Activated CD4-positive, alpha-beta T cell treated with anti-CD3 and anti-CD28 coated beads, Interleukin-2, amount 50 U/mL, for 16 hours (primary cell): ENCODE data around the gene CDADC1.

Experiments
- DNase-seq: peaks from one replicate; pipeline ENCODE4 v3.0.0-alpha.2; 2020

Gene CDADC1

GRCh38 chr13:49247643-49248621, at the start of gene CDADC1:
CDADC1 (plus strand) TSS chr13:49247925; CDS start chr13:49248038, 113 bp downstream.
- peak; percentile 96 for DNase-seq

DNA sequence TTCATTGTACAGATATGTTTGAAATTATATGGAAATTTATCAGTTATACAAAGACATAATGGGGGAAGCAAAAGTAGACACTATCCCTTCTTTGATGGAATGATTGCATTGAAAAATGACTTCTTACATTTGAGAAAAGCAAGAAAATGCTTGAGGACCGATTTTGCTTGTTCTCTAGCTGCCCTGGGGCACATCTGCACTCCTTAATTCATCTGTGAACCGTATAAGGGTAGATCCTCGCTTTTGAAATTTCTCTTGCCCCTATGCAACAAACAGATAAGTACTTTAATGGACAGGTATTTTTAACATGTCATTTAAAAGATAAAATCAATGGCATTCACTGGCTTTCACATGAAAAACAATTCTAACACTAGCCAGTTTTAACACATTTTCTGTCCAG, 41.1 kb upstream of the CDADC1 start:
- no peak for DNase-seq

GRCh38 chr13:49208619-49209018, 39.1 kb upstream of the CDADC1 start:
- DNase-seq, result no peak

GRCh38 chr13:49210114-49210513, 37.6 kb upstream of the CDADC1 start:
- no peak for DNase-seq

DNA sequence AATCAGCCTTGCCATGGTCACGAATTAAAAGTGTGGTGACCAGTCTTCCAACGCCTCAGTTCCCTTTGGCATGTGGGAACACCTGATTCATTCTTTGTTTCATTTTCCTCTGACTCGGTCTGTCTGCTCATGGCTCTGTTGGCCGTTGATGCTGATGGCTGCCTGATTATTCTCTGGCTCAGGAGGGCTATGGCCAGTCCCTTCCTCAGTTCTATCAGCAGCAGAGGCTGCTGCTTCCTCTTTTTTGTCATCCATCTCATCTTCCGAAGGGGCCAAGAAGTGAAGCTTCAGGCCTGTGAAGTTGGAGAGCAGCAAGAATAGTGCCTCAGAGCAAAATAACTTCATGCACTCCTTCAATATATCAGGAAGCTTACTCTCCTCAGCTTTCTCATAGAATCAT, 37.1 kb upstream of the CDADC1 start:
- no peak for DNase-seq

DNA sequence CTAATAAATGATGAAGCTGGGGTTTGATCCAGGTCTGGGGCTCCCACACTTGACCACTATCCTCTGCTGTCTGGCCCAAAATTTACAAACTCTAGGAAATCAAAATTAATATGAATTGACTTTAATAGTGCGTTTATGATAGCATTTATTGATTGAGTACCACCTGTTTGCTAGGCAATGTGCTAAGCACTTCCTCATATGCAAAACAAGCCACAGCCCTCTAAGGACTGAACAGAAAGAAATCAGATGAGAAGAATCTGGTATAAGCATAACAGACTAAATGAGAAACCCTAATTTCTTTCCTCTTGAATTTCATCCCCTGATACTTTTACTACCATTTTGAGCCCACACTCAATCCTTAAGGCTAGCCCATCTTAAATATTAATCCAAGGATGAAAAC, 34.2 kb upstream of the CDADC1 start:
- DNase-seq, result no peak

DNA sequence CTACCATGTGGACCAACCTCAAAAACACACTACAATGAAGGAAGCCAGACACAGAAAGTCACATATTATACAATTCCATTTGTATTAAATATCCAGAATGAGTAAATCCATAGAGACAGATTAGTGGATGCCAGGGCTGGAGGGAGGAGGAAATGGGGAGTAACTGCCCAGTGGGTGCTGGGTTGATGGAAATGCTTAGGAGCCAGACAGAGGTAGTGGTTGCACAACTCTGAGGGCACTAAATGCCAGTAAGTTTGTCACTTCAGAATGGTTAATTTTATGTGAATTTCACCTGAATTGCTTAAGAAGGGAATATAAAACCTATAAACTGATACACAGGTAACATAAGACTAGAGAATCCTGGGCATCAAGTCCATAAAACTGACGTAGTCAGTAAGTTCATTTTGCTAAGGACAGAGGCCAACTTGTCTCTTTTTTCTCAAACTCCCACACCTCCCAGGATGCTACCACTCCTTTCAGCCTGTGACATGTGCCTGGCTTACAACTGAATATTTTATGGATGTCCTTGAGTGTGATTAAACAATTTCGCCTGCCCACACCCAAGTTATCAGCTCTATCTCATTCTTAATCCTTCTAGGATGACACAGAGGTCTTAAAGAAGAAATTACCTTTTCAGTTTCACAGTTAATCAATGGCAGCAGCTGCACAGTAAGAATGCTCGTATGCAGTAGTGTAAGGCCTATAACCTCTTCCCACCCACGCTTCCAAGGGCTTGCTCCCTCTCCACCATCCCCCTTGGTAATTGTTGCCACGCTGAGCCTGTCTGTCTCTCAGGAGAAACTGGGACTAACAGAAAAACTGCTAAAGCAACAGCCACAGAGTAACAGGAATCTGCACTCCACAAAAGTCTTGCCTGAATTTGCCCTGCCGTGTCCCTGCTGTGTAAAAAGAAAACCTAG, 33.5 kb upstream of the CDADC1 start:
- DNase-seq, result no peak

DNA sequence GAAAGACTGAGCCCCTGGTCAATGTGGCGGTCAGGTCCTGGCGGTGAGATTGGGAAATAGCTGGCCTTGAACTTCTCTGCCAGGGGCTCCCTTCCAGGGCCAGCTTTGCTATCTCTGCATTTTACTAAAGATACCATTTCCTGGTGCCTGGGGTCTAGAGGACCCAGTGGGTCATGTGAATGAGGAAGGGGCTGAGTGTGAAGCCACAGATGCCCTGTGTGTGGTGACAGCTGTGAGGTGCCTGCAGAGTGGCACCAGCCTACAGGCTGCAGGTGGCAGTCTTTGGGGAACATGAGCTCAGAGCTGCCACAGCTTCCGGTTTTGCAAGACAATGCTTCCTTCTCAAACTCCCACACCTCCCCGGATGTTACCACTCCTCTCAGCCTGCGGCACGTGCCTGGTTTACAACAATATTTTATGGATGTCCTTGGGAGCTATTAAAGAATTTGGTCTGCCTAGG, 32.8 kb upstream of the CDADC1 start:
- DNase-seq, result peak; percentile 61

- DNase-seq, result no peak
Measured at GRCh38 chr13:49216334-49216733, 31.4 kb upstream of the CDADC1 start.

GRCh38 chr13:49217962-49218492, 29.7 kb upstream of the CDADC1 start:
- DNase-seq, result no peak

DNA sequence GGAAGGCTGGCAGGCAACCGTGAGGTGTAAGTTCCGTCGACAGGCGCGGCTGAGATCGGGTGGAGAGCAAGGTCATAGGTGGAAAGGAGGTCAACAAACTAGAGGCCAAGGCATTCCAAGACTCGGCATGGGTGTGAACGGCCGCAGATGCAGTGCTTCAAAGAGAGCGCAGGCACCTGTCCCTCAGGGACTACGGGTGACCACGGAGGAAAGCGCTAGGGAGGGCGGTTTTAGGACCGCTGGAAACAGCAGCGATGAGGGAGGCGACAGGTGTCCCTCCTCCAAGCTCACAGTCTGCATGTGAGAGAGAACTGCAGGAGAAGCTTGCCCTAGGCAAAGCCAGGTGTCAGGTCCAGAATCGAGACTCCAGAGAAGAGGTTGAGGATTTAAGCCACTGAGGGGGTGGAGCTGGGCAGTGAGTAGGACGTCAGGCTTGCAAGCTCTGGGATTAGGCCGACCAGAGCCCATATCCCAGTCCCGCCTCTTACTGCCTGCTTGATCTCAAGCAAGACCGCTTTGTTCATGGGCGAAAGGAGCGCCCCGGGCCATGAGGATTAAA, 29.2 kb upstream of the CDADC1 start:
- DNase-seq, result no peak

GRCh38 chr13:49219647-49220035, 28.1 kb upstream of the CDADC1 start:
- no peak for DNase-seq

DNA sequence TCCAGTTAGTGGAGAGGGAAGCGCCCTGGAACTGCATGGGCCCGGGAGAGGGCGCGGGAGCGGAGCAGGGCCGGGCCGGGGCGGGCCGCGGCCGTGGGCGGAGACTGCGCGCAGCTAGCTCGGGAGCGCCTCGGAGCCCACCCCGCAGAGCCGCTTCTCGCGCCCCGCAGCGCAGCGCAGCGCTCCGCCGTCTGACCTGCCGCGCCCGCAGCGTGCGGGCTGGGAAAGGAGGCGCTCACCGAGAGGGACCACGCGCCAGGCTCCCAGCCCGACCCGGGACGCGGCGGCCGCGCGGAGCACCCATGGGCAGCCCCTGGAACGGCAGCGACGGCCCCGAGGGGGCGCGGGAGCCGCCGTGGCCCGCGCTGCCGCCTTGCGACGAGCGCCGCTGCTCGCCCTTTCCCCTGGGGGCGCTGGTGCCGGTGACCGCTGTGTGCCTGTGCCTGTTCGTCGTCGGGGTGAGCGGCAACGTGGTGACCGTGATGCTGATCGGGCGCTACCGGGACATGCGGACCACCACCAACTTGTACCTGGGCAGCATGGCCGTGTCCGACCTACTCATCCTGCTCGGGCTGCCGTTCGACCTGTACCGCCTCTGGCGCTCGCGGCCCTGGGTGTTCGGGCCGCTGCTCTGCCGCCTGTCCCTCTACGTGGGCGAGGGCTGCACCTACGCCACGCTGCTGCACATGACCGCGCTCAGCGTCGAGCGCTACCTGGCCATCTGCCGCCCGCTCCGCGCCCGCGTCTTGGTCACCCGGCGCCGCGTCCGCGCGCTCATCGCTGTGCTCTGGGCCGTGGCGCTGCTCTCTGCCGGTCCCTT, 27.5 kb upstream of the CDADC1 start, which contains the start of gene MLNR:
TSS of gene MLNR (plus strand) at position 303 of the 820 bp plus-strand sequence. CDS start at position 303, 0 bp downstream.
- DNase-seq, result peak; percentile 28

GRCh38 chr13:49220856-49221589, 26.7 kb upstream of the CDADC1 start:
- DNase-seq, result no peak

GRCh38 chr13:49221590-49221965, 26.1 kb upstream of the CDADC1 start:
- no peak for DNase-seq

- DNase-seq, result no peak
Measured at GRCh38 chr13:49225223-49226042, 22.3 kb upstream of the CDADC1 start.

DNA sequence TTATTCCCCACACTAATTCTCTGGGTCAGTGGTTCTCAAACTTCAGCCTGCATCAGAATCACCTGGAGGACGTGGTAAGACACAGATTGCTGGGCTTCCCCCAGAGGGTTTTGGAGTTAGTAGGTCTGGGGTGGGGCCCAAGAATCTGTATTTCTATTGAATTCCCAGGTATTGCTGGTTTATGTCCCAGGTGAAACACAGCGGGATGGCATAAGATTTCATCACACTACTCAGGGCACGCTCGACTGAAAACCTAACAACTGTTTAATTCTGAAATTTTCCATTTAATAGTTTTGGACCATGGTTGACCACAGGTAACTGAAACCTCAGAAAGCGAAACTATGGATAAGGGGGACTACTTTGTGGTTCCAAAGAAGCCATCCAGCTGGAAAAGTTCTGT, 21.1 kb upstream of the CDADC1 start:
- DNase-seq, result no peak

DNA sequence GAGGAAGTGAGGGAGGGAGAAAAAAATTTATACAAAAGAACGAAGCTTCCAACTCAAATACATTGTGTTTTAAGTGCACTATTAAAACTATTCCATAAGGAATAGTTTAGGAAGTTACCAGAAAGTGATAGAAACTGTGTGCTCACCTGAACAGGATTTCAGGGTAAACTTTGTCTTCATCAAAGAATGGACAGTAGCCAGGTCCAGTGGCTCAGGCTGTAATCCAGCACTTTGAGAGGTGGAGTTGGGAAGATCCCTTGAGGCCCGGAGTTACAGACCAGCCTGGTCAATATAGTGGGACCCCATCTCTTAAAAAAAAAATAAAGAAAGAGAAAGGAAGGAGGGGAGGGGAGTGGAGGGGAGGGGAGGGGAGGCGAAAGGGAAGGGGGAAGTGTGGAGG, 13.0 kb upstream of the CDADC1 start:
- no peak for DNase-seq

DNA sequence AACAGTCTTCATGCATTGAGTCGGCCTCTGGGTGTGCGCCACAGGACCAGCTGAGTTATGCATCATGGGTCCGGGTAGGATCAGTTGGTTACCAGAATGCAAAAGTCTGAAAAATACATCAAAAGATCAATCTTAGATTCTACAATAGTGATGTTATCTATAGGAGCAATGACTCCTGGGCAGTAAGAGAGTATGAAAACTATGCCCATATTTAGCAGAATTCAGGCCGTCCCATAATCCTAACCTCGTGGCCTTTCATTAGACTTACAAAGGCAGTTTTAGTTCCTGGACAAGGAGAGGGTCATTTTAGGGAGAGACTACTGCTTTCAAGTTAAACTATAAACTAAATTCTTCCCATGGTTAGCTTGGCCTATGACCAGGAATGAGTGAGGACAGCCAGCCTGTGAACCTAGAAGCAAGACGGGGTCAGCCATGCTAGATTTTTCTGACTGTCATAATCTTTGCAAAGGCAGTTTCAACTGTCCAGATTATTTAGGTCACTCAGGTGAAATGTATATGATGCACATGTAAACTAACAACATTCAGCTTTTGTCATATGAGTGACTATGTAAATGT, 11.8 kb upstream of the CDADC1 start:
- no peak for DNase-seq

GRCh38 chr13:49238621-49239020, 9.1 kb upstream of the CDADC1 start:
- DNase-seq, result no peak
